WTC11 (cell line): ENCODE results near the gene RGS14. TPM values are rescaled to one million over a fixed set of nuclear protein-coding genes. Genes with fewer than 3 reads are reported as not detected.

ENCODE experiments used
- ATAC-seq: fragments of 200-7000 bp; cut with Tn5 transposase; 2 replicates; pipeline ENCODE4 v1.10.0; 2021; ENCODE audit warnings: mild to moderate bottlenecking, moderate library complexity
- CTCF ChIA-PET: fragments of 300-600 bp; sonication (Branson Sonifier 250); formaldehyde crosslinking; loops from one replicate; lab custom pipeline; 2021; ENCODE audit warnings: antibody characterized with exemption; lab: Charles Lee
- POLR2A ChIA-PET: fragments of 350-600 bp; sonication (Branson Sonifier 250); formaldehyde crosslinking; loops from one replicate; lab custom pipeline; 2021; ENCODE audit warnings: antibody characterized with exemption; lab: Charles Lee
- DNase-seq: peaks from one replicate; pipeline ENCODE4 v3.0.0; 2021; ENCODE audit warnings: low spot score
- H3K27ac Mint-ChIP-seq: 2 replicates; pipeline ENCODE4 v1.8.0; 2021; ENCODE audit warnings: mixed read lengths
- H3K27me3 Mint-ChIP-seq: 2 replicates; pipeline ENCODE4 v1.8.0; 2021; ENCODE audit warnings: low read depth, mild to moderate bottlenecking, moderate library complexity, mixed read lengths
- H3K36me3 Mint-ChIP-seq: 2 replicates; pipeline ENCODE4 v1.8.0; 2021; ENCODE audit warnings: mixed read lengths
- H3K4me1 Mint-ChIP-seq: 2 replicates; pipeline ENCODE4 v1.8.0; 2022; ENCODE audit warnings: mixed read lengths
- H3K4me3 Mint-ChIP-seq: 2 replicates; pipeline ENCODE4 v1.8.0; 2021; ENCODE audit warnings: mild to moderate bottlenecking, moderate library complexity, mixed read lengths
- H3K9me3 Mint-ChIP-seq: 2 replicates; pipeline ENCODE4 v1.8.0; 2021; ENCODE audit warnings: mixed read lengths
- ARID4B ChIP-seq: sonication (generic); formaldehyde crosslinking; IDR thresholded peaks from 2 replicates; pipeline ENCODE4 v1.8.0; 2023; ENCODE audit warnings: missing genetic modification reagents, mild to moderate bottlenecking, borderline replicate concordance
- ESRRA ChIP-seq: sonication (generic); formaldehyde crosslinking; IDR thresholded peaks from 2 replicates; pipeline ENCODE4 v1.8.1; 2022; ENCODE audit warnings: mild to moderate bottlenecking, missing genetic modification reagents, borderline replicate concordance
- GABPB1 ChIP-seq: sonication (generic); formaldehyde crosslinking; IDR thresholded peaks from 2 replicates; pipeline ENCODE4 v1.8.1; 2023; ENCODE audit warnings: mild to moderate bottlenecking, missing genetic modification reagents
- HMGXB4 ChIP-seq: sonication (generic); formaldehyde crosslinking; IDR thresholded peaks from 2 replicates; pipeline ENCODE4 v1.8.1; 2023; ENCODE audit warnings: mild to moderate bottlenecking, moderate library complexity, missing genetic modification reagents
- MAX ChIP-seq: sonication (generic); formaldehyde crosslinking; IDR thresholded peaks from 2 replicates; pipeline ENCODE4 v1.8.0; 2022; ENCODE audit warnings: mild to moderate bottlenecking, missing genetic modification reagents
- NR3C1 ChIP-seq: sonication (generic); formaldehyde crosslinking; conservative IDR thresholded peaks from 2 replicates; pipeline ENCODE4 v1.8.1; 2023; ENCODE audit warnings: low read depth, mild to moderate bottlenecking, missing genetic modification reagents
- RORB ChIP-seq: fragments of 250-450 bp; sonication (Bioruptor Pico); IDR thresholded peaks from 2 replicates; pipeline ENCODE4 v1.9.0; 2021; ENCODE audit warnings: mild to moderate bottlenecking
- SMAD4 ChIP-seq: sonication (generic); formaldehyde crosslinking; IDR thresholded peaks from 2 replicates; pipeline ENCODE4 v1.8.0; 2022; ENCODE audit warnings: mild to moderate bottlenecking, missing genetic modification reagents
- SOX15 ChIP-seq: fragments of 250-450 bp; sonication (Bioruptor Pico); IDR thresholded peaks from 2 replicates; pipeline ENCODE4 v1.9.0; 2021; ENCODE audit warnings: mild to moderate bottlenecking
- TCF7 ChIP-seq: sonication (generic); formaldehyde crosslinking; IDR thresholded peaks from 2 replicates; pipeline ENCODE4 v1.8.0; 2022; ENCODE audit warnings: mild to moderate bottlenecking, low read depth, missing genetic modification reagents, moderate library complexity
- ZBTB43 ChIP-seq: sonication (generic); formaldehyde crosslinking; IDR thresholded peaks from 2 replicates; pipeline ENCODE4 v1.8.1; 2023; ENCODE audit warnings: mild to moderate bottlenecking, missing genetic modification reagents
- ZNF121 ChIP-seq: sonication (generic); formaldehyde crosslinking; IDR thresholded peaks from 2 replicates; pipeline ENCODE4 v1.8.0; 2023; ENCODE audit warnings: missing genetic modification reagents
- ZNF219 ChIP-seq: sonication (generic); formaldehyde crosslinking; IDR thresholded peaks from 2 replicates; pipeline ENCODE4 v1.8.0; 2023; ENCODE audit warnings: missing genetic modification reagents, mild to moderate bottlenecking, borderline replicate concordance
- ZNF232 ChIP-seq: sonication (generic); formaldehyde crosslinking; IDR thresholded peaks from 2 replicates; pipeline ENCODE4 v1.8.0; 2022; ENCODE audit warnings: mild to moderate bottlenecking, missing genetic modification reagents
- ZNF281 ChIP-seq: sonication (generic); formaldehyde crosslinking; IDR thresholded peaks from 2 replicates; pipeline ENCODE4 v1.8.0; 2023; ENCODE audit warnings: mild to moderate bottlenecking, missing genetic modification reagents
- ZNF396 ChIP-seq: fragments of 250-450 bp; sonication (Bioruptor Pico); IDR thresholded peaks from 2 replicates; pipeline ENCODE4 v1.8.0; 2021; ENCODE audit warnings: mild to moderate bottlenecking, moderate library complexity, borderline replicate concordance
- total RNA-seq: library from RNA; stranded (reverse); gene quantifications from 3 replicates; pipeline ENCODE4 v1.2.3, GENCODE V29; 2021
- TF ChIP-seq, protein P1 (sequence below): sonication (generic); formaldehyde crosslinking; IDR thresholded peaks from 2 replicates; pipeline ENCODE4 v1.8.0; 2022; ENCODE audit warnings: mild to moderate bottlenecking, missing genetic modification reagents
- TF ChIP-seq, protein P2 (sequence below): fragments of 200-600 bp; IDR thresholded peaks from 2 replicates; pipeline ENCODE4 v1.8.0; 2022; ENCODE audit warnings: antibody characterized with exemption
- TF ChIP-seq, protein P3 (sequence below): fragments of 250-450 bp; sonication (Bioruptor Pico); IDR thresholded peaks from 2 replicates; pipeline ENCODE4 v2.1.2; 2022; ENCODE audit warnings: mild to moderate bottlenecking, moderate library complexity

The RGS14 gene
- total RNA-seq, 1 experiment from 2014 or later = 74.6 TPM

DNA sequence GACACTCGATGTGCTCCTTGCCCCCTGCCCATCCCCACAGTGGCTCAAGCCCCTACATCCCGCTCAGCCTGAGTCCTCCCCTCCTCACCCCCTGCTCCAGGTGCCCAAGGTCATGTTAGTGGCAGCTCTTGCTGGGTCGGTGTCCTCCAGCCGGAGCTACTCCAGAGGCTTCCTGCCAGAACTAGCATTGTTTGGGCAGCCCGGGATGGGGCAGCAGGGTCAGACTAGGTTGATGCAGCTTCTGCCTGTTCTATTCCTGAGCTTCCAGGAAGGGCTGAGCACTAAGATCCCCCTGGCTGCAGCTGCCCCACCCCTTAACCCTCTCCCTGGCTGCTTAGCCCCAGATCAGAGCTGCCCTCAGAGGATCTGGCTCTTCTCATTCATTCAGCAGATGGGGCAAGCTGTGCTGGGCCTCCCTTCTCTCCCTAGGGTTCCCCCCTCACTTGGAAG lies 671 bp downstream of the RGS14 start:
- Mint-ChIP-seq H3K27me3 (peaks cover 38% of the 10 kb centered on the region), H3K36me3 (no peaks in the 10 kb centered on the region), H3K27ac (no peak overlapping the region), H3K9me3 (peaks cover 14% of the 10 kb centered on the region), H3K4me1 (peaks cover 12% of the 10 kb centered on the region), H3K4me3 (no peak overlapping the region)
- ATAC-seq (no peak), DNase-seq (no peak)
- CTCF ChIA-PET = interaction anchor here (1.1 to 4.6 kb wide), 5 partner anchors 9 to 49 kb away, joined by 3 to 26 read pairs (median 4); no protein-coding TSS in a partner anchor
- TF ChIP-seq MAX (CRISPR knock-in tag) = no peak
- no peak for TF ChIP-seq SOX15
- TF ChIP-seq ZBTB43 (CRISPR knock-in tag) = no peak
- TF ChIP-seq ZNF281 = no peak
- no peak for TF ChIP-seq ZNF396 (CRISPR knock-in tag)
- no peak for TF ChIP-seq ZNF121 (CRISPR knock-in tag)
- no peak for TF ChIP-seq ZNF219 (CRISPR knock-in tag)
- TF ChIP-seq, protein P1, sequence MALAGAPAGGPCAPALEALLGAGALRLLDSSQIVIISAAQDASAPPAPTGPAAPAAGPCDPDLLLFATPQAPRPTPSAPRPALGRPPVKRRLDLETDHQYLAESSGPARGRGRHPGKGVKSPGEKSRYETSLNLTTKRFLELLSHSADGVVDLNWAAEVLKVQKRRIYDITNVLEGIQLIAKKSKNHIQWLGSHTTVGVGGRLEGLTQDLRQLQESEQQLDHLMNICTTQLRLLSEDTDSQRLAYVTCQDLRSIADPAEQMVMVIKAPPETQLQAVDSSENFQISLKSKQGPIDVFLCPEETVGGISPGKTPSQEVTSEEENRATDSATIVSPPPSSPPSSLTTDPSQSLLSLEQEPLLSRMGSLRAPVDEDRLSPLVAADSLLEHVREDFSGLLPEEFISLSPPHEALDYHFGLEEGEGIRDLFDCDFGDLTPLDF (CRISPR knock-in tag) = no peak
- no peak for TF ChIP-seq GABPB1
- TF ChIP-seq SMAD4 = no peak
- TF ChIP-seq, protein P2, sequence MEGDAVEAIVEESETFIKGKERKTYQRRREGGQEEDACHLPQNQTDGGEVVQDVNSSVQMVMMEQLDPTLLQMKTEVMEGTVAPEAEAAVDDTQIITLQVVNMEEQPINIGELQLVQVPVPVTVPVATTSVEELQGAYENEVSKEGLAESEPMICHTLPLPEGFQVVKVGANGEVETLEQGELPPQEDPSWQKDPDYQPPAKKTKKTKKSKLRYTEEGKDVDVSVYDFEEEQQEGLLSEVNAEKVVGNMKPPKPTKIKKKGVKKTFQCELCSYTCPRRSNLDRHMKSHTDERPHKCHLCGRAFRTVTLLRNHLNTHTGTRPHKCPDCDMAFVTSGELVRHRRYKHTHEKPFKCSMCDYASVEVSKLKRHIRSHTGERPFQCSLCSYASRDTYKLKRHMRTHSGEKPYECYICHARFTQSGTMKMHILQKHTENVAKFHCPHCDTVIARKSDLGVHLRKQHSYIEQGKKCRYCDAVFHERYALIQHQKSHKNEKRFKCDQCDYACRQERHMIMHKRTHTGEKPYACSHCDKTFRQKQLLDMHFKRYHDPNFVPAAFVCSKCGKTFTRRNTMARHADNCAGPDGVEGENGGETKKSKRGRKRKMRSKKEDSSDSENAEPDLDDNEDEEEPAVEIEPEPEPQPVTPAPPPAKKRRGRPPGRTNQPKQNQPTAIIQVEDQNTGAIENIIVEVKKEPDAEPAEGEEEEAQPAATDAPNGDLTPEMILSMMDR = no peak
- no peak for TF ChIP-seq RORB (CRISPR knock-in tag)
- TF ChIP-seq HMGXB4 (CRISPR knock-in tag) = no peak
- no peak for TF ChIP-seq TCF7 (CRISPR knock-in tag)
- POLR2A ChIA-PET = no interaction called here

DNA sequence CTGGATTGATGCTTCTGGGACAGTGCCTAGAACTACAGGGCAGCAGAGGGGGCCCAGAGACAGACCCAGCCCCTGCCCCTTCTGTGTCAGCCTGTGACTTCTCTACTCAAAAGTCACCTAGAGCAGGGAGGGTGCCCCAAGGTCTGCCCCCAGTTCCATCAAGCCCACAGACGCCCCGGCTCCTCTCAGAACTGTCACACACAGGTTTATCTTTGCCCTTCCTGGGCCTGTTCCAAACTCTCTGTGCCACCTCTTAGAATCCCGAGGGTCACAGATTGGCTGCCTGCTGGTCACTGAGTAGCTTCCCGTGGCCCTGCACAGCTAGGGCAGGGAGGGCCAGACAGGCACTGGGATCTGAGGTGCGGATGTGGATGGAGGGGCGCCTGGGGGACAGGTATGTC lies 1.7 kb downstream of the RGS14 start:
- POLR2A ChIA-PET = no interaction called here
- Mint-ChIP-seq H3K9me3 (peaks cover 14% of the 10 kb centered on the region), H3K27ac (no peak overlapping the region), H3K27me3 (peaks cover 31% of the 10 kb centered on the region), H3K4me1 (peaks cover 21% of the 10 kb centered on the region), H3K36me3 (no peaks in the 10 kb centered on the region), H3K4me3 (no peak overlapping the region)
- DNase-seq = no peak
- CTCF ChIA-PET = interaction anchor here (1.2 to 4.6 kb wide), 5 partner anchors 10 to 50 kb away, joined by 3 to 26 read pairs (median 6); no protein-coding TSS in a partner anchor
- no peak for ATAC-seq
- no peak for TF ChIP-seq ZNF232 (CRISPR knock-in tag)
- no peak for TF ChIP-seq ESRRA (CRISPR knock-in tag)
- no peak for TF ChIP-seq NR3C1
- no peak for TF ChIP-seq ZNF396 (CRISPR knock-in tag)
- no peak for TF ChIP-seq ARID4B (CRISPR knock-in tag)
- no peak for TF ChIP-seq GABPB1
- TF ChIP-seq TCF7 (CRISPR knock-in tag) = no peak
- TF ChIP-seq, protein P3, sequence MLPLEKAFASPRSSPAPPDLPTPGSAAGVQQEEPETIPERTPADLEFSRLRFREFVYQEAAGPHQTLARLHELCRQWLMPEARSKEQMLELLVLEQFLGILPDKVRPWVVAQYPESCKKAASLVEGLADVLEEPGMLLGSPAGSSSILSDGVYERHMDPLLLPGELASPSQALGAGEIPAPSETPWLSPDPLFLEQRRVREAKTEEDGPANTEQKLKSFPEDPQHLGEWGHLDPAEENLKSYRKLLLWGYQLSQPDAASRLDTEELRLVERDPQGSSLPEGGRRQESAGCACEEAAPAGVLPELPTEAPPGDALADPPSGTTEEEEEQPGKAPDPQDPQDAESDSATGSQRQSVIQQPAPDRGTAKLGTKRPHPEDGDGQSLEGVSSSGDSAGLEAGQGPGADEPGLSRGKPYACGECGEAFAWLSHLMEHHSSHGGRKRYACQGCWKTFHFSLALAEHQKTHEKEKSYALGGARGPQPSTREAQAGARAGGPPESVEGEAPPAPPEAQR (CRISPR knock-in tag) = no peak
- no peak for TF ChIP-seq SMAD4
- TF ChIP-seq ZNF121 (CRISPR knock-in tag) = no peak
